SK-N-SH (cell line): ENCODE results near the gene ACP4. TPM values are rescaled to one million over a fixed set of nuclear protein-coding genes. Genes with fewer than 3 reads are reported as not detected.
"Not testable (repeated sequence)": the region's sequence is repeated elsewhere in the genome, so short reads cannot be mapped to it uniquely, and the experiment has no call there.

Source experiments
- CTCF ChIA-PET: fragments of 300-600, 350-600 bp; formaldehyde crosslinking; extraction: SDS; loops from one replicate; lab custom pipeline; 2021; lab: Yijun Ruan, JAX
- POLR2A ChIA-PET: fragments of 350-600 bp; sonication (Branson Sonifier 250); formaldehyde crosslinking; extraction: SDS; loops from one replicate; lab custom pipeline; 2020; ENCODE audit warnings: antibody characterized with exemption, inconsistent platforms; lab: Yijun Ruan, JAX
- DNase-seq: peaks from one replicate; pipeline ENCODE4 v3.0.0; 2012
- H2AFZ ChIP-seq: fragments of 200-600 bp; sonication (generic); 2 replicates; pipeline ENCODE4 v1.8.1; 2016; ENCODE audit warnings: antibody characterized with exemption, mild to moderate bottlenecking, low read depth
- H3F3A ChIP-seq: fragments of 200-600 bp; sonication (generic); replicated peaks from 2 replicates; pipeline ENCODE3; 2016; ENCODE audit warnings: antibody characterized with exemption, mild to moderate bottlenecking; ENCODE audit not compliant: insufficient read depth
- H3K27ac ChIP-seq, 2 experiments: fragments of 200-500 bp in 1 of 2; fragments of 200-600 bp in 1 of 2; sonication (Bioruptor generic) in 1 of 2; sonication (generic), shearing (Covaris generic) in 1 of 2; 2 replicates each; pipeline versions ENCODE4 v1.5.1 to v1.6.1; 2014 to 2016; ENCODE audit warnings: low read depth in 2 of 2, inconsistent platforms in 1 of 2, low read length in 1 of 2, mild to moderate bottlenecking in 1 of 2, mixed read lengths in 1 of 2
- H3K27me3 ChIP-seq: fragments of 200-600 bp; sonication (generic), shearing (Covaris generic); 2 replicates; pipeline ENCODE4 v1.6.1; 2016; ENCODE audit warnings: mixed run types; ENCODE audit not compliant: insufficient read depth
- H3K36me3 ChIP-seq, 2 experiments: fragments of 200-500 bp in 1 of 2; fragments of 200-600 bp in 1 of 2; sonication (Bioruptor generic) in 1 of 2; sonication (generic) in 1 of 2; replicated peaks in 1 of 2; 2 replicates each; pipeline versions ENCODE3 to v1.5.1; 2014 to 2016; ENCODE audit warnings: low read length in 1 of 2, mild to moderate bottlenecking in 1 of 2; ENCODE audit not compliant: insufficient read depth in 2 of 2, control insufficient read depth in 1 of 2
- H3K4me1 ChIP-seq, 2 experiments: fragments of 200-500 bp in 1 of 2; fragments of 200-600 bp in 1 of 2; sonication (Bioruptor generic) in 1 of 2; sonication (generic), shearing (Covaris generic) in 1 of 2; 2 replicates each; pipeline versions ENCODE4 v1.5.1 to v1.6.1; 2014 to 2016; ENCODE audit warnings: low read depth in 1 of 2, low read length in 1 of 2, mixed run types in 1 of 2; ENCODE audit not compliant: insufficient read depth in 2 of 2, control insufficient read depth in 1 of 2
- H3K4me2 ChIP-seq: fragments of 200-600 bp; sonication (generic), shearing (Covaris generic); 2 replicates; pipeline ENCODE4 v1.6.1; 2017; ENCODE audit warnings: mixed run types
- H3K4me3 ChIP-seq, 2 experiments: fragments of 200-500 bp in 1 of 2; fragments of 200-600 bp in 1 of 2; sonication (Bioruptor generic) in 1 of 2; sonication (generic), shearing (Covaris generic) in 1 of 2; 2 replicates each; pipeline versions ENCODE4 v1.5.1 to v1.8.1; 2014 to 2016; ENCODE audit warnings: low read depth in 2 of 2, inconsistent platforms in 1 of 2, low read length in 1 of 2, mild to moderate bottlenecking in 1 of 2, mixed read lengths in 1 of 2, moderate library complexity in 1 of 2
- H3K79me2 ChIP-seq: fragments of 200-600 bp; sonication (generic); 2 replicates; pipeline ENCODE4 v1.8.1; 2017; ENCODE audit warnings: mild to moderate bottlenecking; ENCODE audit not compliant: insufficient read depth
- H3K9ac ChIP-seq: fragments of 200-600 bp; sonication (generic); 2 replicates; pipeline ENCODE4 v1.6.1; 2017; ENCODE audit warnings: mixed run types
- H3K9me2 ChIP-seq: fragments of 200-600 bp; sonication (generic); 2 replicates; pipeline ENCODE4 v1.6.1; 2017; ENCODE audit warnings: mixed run types
- H3K9me3 ChIP-seq: fragments of 200-600 bp; sonication (generic); 2 replicates; pipeline ENCODE4 v1.6.1; 2017; ENCODE audit warnings: mixed run types, mild to moderate bottlenecking, moderate library complexity
- H4K20me1 ChIP-seq: fragments of 200-600 bp; sonication (generic); 2 replicates; pipeline ENCODE4 v1.6.1; 2017; ENCODE audit warnings: mild to moderate bottlenecking, mixed run types; ENCODE audit not compliant: insufficient read depth
- EP300 ChIP-seq, 2 experiments: IDR thresholded peaks; 2 replicates each; pipeline versions ENCODE4 v1.4.0 to v1.6.1; 2012; ENCODE audit warnings: borderline replicate concordance in 1 of 2, low read depth in 1 of 2, low read length in 1 of 2
- FOXJ3 ChIP-seq: sonication (generic); formaldehyde crosslinking; IDR thresholded peaks from 2 replicates; pipeline ENCODE4 v1.5.1; 2020; ENCODE audit warnings: mild to moderate bottlenecking, missing genetic modification reagents
- GABPA ChIP-seq: IDR thresholded peaks from 2 replicates; pipeline ENCODE4 v1.4.0; 2012; ENCODE audit warnings: low read depth, mild to moderate bottlenecking
- JUND ChIP-seq: IDR thresholded peaks from 2 replicates; pipeline ENCODE4 v1.4.0; 2012
- MEF2A ChIP-seq: IDR thresholded peaks from 2 replicates; pipeline ENCODE4 v1.4.0; 2012; ENCODE audit warnings: low read depth, borderline replicate concordance
- MXI1 ChIP-seq: IDR thresholded peaks from 2 replicates; pipeline ENCODE4 v1.6.1; 2012; ENCODE audit warnings: mild to moderate bottlenecking, low read depth, low read length, improper control_type of control experiment
- NFIC ChIP-seq: IDR thresholded peaks from 2 replicates; pipeline ENCODE4 v1.4.0; 2012; ENCODE audit warnings: borderline replicate concordance
- NRF1 ChIP-seq: IDR thresholded peaks from 2 replicates; pipeline ENCODE4 v1.6.1; 2012; ENCODE audit warnings: low read depth, mild to moderate bottlenecking, low read length
- RAD21 ChIP-seq: IDR thresholded peaks from 2 replicates; pipeline ENCODE4 v1.6.1; 2012; ENCODE audit warnings: mild to moderate bottlenecking, low read length
- RCOR1 ChIP-seq: fragments of 150-350 bp; IDR thresholded peaks from 2 replicates; pipeline ENCODE4 v1.6.1; 2017; ENCODE audit warnings: antibody characterized with exemption, low read length
- RFX5 ChIP-seq: IDR thresholded peaks from 2 replicates; pipeline ENCODE4 v1.6.1; 2012; ENCODE audit warnings: mild to moderate bottlenecking, improper control_type of control experiment, low read length
- TAF1 ChIP-seq: IDR thresholded peaks from 2 replicates; pipeline ENCODE4 v1.6.1; 2012; ENCODE audit warnings: low read depth, mild to moderate bottlenecking, low read length, moderate library complexity, borderline replicate concordance
- TEAD4 ChIP-seq: IDR thresholded peaks from 2 replicates; pipeline ENCODE4 v1.4.0; 2012; ENCODE audit warnings: mild to moderate bottlenecking, borderline replicate concordance; ENCODE audit not compliant: insufficient read depth
- YY1 ChIP-seq: IDR thresholded peaks from 2 replicates; pipeline ENCODE4 v1.4.0; 2012; ENCODE audit warnings: low read depth, mild to moderate bottlenecking
- WGBS: methylation state at CpG from one replicate; pipeline ENCODE4 v1.1.6; 2017; ENCODE audit warnings: low lambda C conversion rate; 5-methylcytosine and 5-hydroxymethylcytosine counted together
- polyA plus RNA-seq, 3 experiments: library from polyadenylated mRNA; depleted of rRNA; stranded (reverse); fragments of >200 nt; gene quantifications; 2 replicates each; pipeline ENCODE4 v1.2.3, GENCODE V29; 2012
- TF ChIP-seq, protein P1 (sequence below): IDR thresholded peaks from 2 replicates; pipeline ENCODE4 v1.4.0; 2012; ENCODE audit warnings: low read depth, borderline replicate concordance
- TF ChIP-seq, protein P2 (sequence below): fragments of 150-350 bp; IDR thresholded peaks from 2 replicates; pipeline ENCODE4 v1.6.1; 2017; ENCODE audit warnings: antibody characterized with exemption, low read length, low read depth, borderline replicate concordance
- TF ChIP-seq, protein P3 (sequence below): fragments of 150-350 bp; IDR thresholded peaks from 2 replicates; pipeline ENCODE4 v1.6.1; 2016; ENCODE audit warnings: mild to moderate bottlenecking, low read depth, low read length

Gene ACP4
- polyA plus RNA-seq, 1 of the 3 experiments (the other 2 are of a cell fraction), result not detected

DNA sequence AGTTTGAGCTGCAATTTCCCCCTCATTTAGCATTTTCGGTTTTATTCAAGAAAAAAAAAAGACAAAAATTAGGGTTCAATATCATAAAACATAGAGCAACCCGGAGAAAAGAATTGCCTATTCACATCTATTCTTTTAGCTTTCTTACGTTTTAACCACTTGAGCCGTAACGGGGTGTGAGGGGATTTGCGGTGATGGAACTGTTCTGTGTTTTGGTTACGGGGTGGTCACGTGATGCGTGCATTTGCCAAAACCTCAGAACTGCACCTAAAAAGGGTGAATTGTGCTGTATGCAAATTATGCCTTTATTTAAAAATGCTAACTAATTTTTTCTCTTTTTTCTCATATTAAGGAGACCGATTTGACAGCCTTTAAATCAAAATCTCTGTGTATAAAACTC lies 45.0 kb upstream of the ACP4 start:
- Histone ChIP-seq H3K36me3 (no peaks in the 10 kb centered on the region), H3K4me1 (no peaks in the 10 kb centered on the region), H3K27ac (no peak overlapping the region), H2AFZ (no peak overlapping the region), H4K20me1 (no peaks in the 10 kb centered on the region), H3K4me3 (no peak overlapping the region), H3F3A (no peaks in the 10 kb centered on the region), H3K9me2 (no peaks in the 10 kb centered on the region), H3K4me2 (no peak overlapping the region), H3K79me2 (no peaks in the 10 kb centered on the region), H3K27me3 (peaks cover 48% of the 10 kb centered on the region; the same call in 1 of the 2 replicates), H3K9ac (no peak overlapping the region), H3K9me3 (no peaks in the 10 kb centered on the region)
- TF ChIP-seq FOXJ3 (CRISPR knock-in tag), result no peak
- no peak for TF ChIP-seq MXI1
- TF ChIP-seq, protein P1, sequence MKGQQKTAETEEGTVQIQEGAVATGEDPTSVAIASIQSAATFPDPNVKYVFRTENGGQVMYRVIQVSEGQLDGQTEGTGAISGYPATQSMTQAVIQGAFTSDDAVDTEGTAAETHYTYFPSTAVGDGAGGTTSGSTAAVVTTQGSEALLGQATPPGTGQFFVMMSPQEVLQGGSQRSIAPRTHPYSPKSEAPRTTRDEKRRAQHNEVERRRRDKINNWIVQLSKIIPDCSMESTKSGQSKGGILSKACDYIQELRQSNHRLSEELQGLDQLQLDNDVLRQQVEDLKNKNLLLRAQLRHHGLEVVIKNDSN, result 0 out of 2 replicates have a peak, but pooled peaks have one; percentile 41
- TF ChIP-seq, protein P2, sequence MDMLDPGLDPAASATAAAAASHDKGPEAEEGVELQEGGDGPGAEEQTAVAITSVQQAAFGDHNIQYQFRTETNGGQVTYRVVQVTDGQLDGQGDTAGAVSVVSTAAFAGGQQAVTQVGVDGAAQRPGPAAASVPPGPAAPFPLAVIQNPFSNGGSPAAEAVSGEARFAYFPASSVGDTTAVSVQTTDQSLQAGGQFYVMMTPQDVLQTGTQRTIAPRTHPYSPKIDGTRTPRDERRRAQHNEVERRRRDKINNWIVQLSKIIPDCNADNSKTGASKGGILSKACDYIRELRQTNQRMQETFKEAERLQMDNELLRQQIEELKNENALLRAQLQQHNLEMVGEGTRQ, result no peak
- TF ChIP-seq JUND, result no peak
- no peak for TF ChIP-seq RCOR1
- no peak for TF ChIP-seq NRF1
- CTCF ChIA-PET, result no interaction called here
- POLR2A ChIA-PET, result no interaction called here
- 33% methylated on average over 10 of the region's 10 CpGs for WGBS
- no peak for DNase-seq

DNA sequence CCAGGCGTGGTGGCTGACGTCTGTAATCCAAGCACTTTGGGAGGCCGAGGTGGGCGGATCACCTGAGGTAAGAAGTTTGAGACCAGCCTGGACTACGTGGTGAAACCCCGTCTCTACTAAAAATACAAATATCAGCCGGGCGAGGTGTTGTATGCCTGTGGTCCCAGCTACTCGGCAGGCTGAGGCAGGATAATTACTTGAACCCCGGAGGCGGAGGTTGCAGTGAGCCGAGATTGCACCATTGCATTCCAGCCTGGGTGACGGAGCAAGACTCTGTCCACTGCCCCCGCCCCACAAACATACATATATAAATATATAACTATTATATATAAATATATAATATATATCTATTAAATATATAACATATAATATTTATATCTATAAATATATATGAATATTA lies 43.1 kb upstream of the ACP4 start:
- WGBS, result 62% methylated on average over 12 of the region's 14 CpGs

DNA sequence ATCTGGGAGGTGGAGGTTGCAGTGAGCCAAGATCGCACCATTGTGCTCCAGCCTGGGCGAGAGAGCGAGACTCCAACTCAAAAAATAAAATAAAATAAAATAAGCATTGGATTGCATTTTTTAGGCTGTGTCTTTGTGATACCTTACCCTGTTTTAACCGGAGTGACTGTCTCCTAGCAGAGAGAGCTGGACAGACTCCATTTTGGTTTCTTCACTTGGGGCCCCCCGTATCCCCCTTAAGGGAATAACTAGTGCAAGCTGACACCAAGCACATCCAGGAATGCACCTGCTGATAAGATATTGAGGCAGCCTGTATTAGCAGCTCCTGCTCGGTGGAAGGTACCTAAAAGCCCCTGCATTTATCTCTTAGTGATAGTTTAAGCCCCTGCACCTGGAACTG lies 40.7 kb upstream of the ACP4 start:
- Histone ChIP-seq H4K20me1 (no peaks in the 10 kb centered on the region), H3K27me3 (peaks cover 14% of the 10 kb centered on the region; the same call in 1 of the 2 replicates), H3K27ac (no peak overlapping the region), H3K9me2 (no peaks in the 10 kb centered on the region), H3K4me1 (no peaks in the 10 kb centered on the region), H3K36me3 (no peaks in the 10 kb centered on the region), H3K9ac (no peak overlapping the region), H3K9me3 (no peaks in the 10 kb centered on the region), H3F3A (no peaks in the 10 kb centered on the region), H3K4me3 (no peak overlapping the region), H3K79me2 (no peaks in the 10 kb centered on the region), H3K4me2 (no peak overlapping the region), H2AFZ (no peak overlapping the region)
- no peak for DNase-seq
- CTCF ChIA-PET, result interaction anchor here (2.2 kb wide), 1 partner anchor 25 kb away, joined by 7 read pairs; no protein-coding TSS in a partner anchor
- POLR2A ChIA-PET, result no interaction called here
- 53% methylated on average over 6 of the region's 6 CpGs for WGBS
- TF ChIP-seq JUND (no peak), MEF2A (no peak), EP300 (IDR thresholded peaks at IDR 0.05; ENCODE audit: borderline replicate concordance in 1 of 2, low read depth in 1 of 2, low read length in 1 of 2) (no peak), RAD21 (no peak), TAF1 (no peak), YY1 (no peak), NRF1 (no peak), RFX5 (no peak), GABPA (no peak), FOXJ3 (CRISPR knock-in tag) (no peak), NFIC (no peak), TEAD4 (no peak)
- TF ChIP-seq, protein P2, result no peak
- TF ChIP-seq, protein P3, sequence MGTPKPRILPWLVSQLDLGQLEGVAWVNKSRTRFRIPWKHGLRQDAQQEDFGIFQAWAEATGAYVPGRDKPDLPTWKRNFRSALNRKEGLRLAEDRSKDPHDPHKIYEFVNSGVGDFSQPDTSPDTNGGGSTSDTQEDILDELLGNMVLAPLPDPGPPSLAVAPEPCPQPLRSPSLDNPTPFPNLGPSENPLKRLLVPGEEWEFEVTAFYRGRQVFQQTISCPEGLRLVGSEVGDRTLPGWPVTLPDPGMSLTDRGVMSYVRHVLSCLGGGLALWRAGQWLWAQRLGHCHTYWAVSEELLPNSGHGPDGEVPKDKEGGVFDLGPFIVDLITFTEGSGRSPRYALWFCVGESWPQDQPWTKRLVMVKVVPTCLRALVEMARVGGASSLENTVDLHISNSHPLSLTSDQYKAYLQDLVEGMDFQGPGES, result no peak
- TF ChIP-seq, protein P1, result no peak

More for the DNA sequence above, 43.1 kb upstream of the ACP4 start:
- CTCF ChIA-PET, DNase-seq, H4K20me1 ChIP-seq, H3K4me2 ChIP-seq, H3K4me1 ChIP-seq, H3K36me3 ChIP-seq, H3K79me2 ChIP-seq, H3F3A ChIP-seq, H2AFZ ChIP-seq, H3K9me3 ChIP-seq, H3K9me2 ChIP-seq, POLR2A ChIA-PET, H3K4me3 ChIP-seq, H3K9ac ChIP-seq, H3K27ac ChIP-seq: not testable (repeated sequence)
- peaks cover 28% of the 10 kb centered on the region; the same call in 1 of the 2 replicates for H3K27me3 ChIP-seq
